ENCODE results near the gene KPNA6. TPM values are rescaled to one million over a fixed set of nuclear protein-coding genes. Genes with fewer than 3 reads are reported as not detected.

KPNA6 gene
- total and polyA plus RNA-seq, 3 experiments from 2014 or later: 29.3 to 96.7 (median 91.8) TPM

- ChIA-PET CTCF (interaction anchor here (0.8 to 1.7 kb wide), 4 partner anchors 9 to 172 kb away, joined by 3 to 4 read pairs (median 3); no protein-coding TSS in a partner anchor), POLR2A (interaction anchor here (0.5 to 2.7 kb wide), 12 partner anchors 17 to 216 kb away, joined by 3 to 17 read pairs (median 6); partner anchors contain the start of genes BSDC1, CCDC28B, KPNA6 and MARCKSL1)
- peak overlapping the region; percentile 86 to 99 (median 91) for H3K4me3 Mint-ChIP-seq
- peak overlapping the region; percentile 74 for H3K4me3 ChIP-seq (ENCODE audit: low read length)
- DNase-seq: no peak
- H3K9me3 Mint-ChIP-seq: no peaks in the 10 kb centered on the region
- no peaks in the 10 kb centered on the region for H3K36me3 ChIP-seq (ENCODE audit: insufficient read depth, low read length)
- H3K27me3 Mint-ChIP-seq: no peaks in the 10 kb centered on the region
- peaks cover 28% of the 10 kb centered on the region for H3K4me1 ChIP-seq (ENCODE audit: insufficient read depth, low read length)
- peaks cover 0 to 35% (median 2%) of the 10 kb centered on the region in 3 donors for H3K36me3 Mint-ChIP-seq
- no peaks in the 10 kb centered on the region for H3K9me3 ChIP-seq (ENCODE audit: low read length)
- no peaks in the 10 kb centered on the region for H3K27me3 ChIP-seq (ENCODE audit: insufficient read depth, low read length, poor library complexity, severe bottlenecking)
- H3K27ac ChIP-seq (ENCODE audit: low read depth, low read length): peak overlapping the region; percentile 88
- peaks cover 28 to 41% (median 36%) of the 10 kb centered on the region in 3 donors for H3K4me1 Mint-ChIP-seq
- peak overlapping the region; percentile 91 to 98 (median 94) for H3K27ac Mint-ChIP-seq
Measured at GRCh38 chr1:32178380-32179192, 70.7 kb downstream of the KPNA6 start.

- DNase-seq: no peak
- H3K9me3 ChIP-seq (ENCODE audit: low read length): no peaks in the 10 kb centered on the region
- H3K4me3 ChIP-seq (ENCODE audit: low read length): peak overlapping the region; percentile 74
- H3K27me3 ChIP-seq (ENCODE audit: insufficient read depth, low read length, poor library complexity, severe bottlenecking): no peaks in the 10 kb centered on the region
- Mint-ChIP-seq H3K27ac (peak overlapping the region; percentile 91 to 98 (median 94)), H3K4me3 (peak overlapping the region; percentile 86 to 99 (median 91)), H3K4me1 (peaks cover 31 to 46% (median 41%) of the 10 kb centered on the region in 3 donors), H3K27me3 (no peaks in the 10 kb centered on the region), H3K36me3 (peaks cover 0 to 38% (median 5%) of the 10 kb centered on the region in 3 donors), H3K9me3 (no peaks in the 10 kb centered on the region)
- POLR2A ChIA-PET: interaction anchor here (0.7 to 2.7 kb wide), 11 partner anchors 17 to 215 kb away, joined by 3 to 17 read pairs (median 7); partner anchors contain the start of genes BSDC1, CCDC28B, KPNA6 and MARCKSL1
- CTCF ChIA-PET: interaction anchor here (0.8 to 1.7 kb wide), 4 partner anchors 9 to 172 kb away, joined by 3 to 4 read pairs (median 3); no protein-coding TSS in a partner anchor
- H3K4me1 ChIP-seq (ENCODE audit: insufficient read depth, low read length): peaks cover 28% of the 10 kb centered on the region
- peak overlapping the region; percentile 88 for H3K27ac ChIP-seq (ENCODE audit: low read depth, low read length)
- H3K36me3 ChIP-seq (ENCODE audit: insufficient read depth, low read length): no peaks in the 10 kb centered on the region
Measured at GRCh38 chr1:32179193-32179442, 71.3 kb downstream of the KPNA6 start.

GRCh38 chr1:32179443-32180185 lies 71.8 kb downstream of the KPNA6 start, which contains the start of gene TXLNA:
Gene TXLNA (plus strand): TSS chr1:32179675. CDS start chr1:32180346, 671 bp downstream.
- Mint-ChIP-seq H3K9me3 (no peaks in the 10 kb centered on the region), H3K36me3 (peaks cover 0 to 40% (median 7%) of the 10 kb centered on the region in 3 donors), H3K27ac (peak within 1 kb of the TSS; percentile 91 to 98 (median 94)), H3K4me3 (peak within 1 kb of the TSS; percentile 86 to 99 (median 91)), H3K4me1 (peaks cover 35 to 51% (median 45%) of the 10 kb centered on the region in 3 donors), H3K27me3 (no peaks in the 10 kb centered on the region)
- H3K27ac ChIP-seq (ENCODE audit: low read depth, low read length): peak within 1 kb of the TSS; percentile 88
- ChIA-PET POLR2A (interaction anchor here (0.7 to 2.7 kb wide), 13 partner anchors 16 to 215 kb away, joined by 3 to 17 read pairs (median 5); partner anchors contain the start of genes BSDC1, CCDC28B, IQCC and KPNA6), CTCF (interaction anchor here (0.8 to 1.7 kb wide), 6 partner anchors 8 to 171 kb away, joined by 3 to 6 read pairs (median 4); partner anchors contain the start of gene KPNA6)
- H3K9me3 ChIP-seq (ENCODE audit: low read length): no peaks in the 10 kb centered on the region
- peaks cover under 1% of the 10 kb centered on the region for H3K36me3 ChIP-seq (ENCODE audit: insufficient read depth, low read length)
- peak within 1 kb of the TSS; percentile 74 for H3K4me3 ChIP-seq (ENCODE audit: low read length)
- peaks cover 28% of the 10 kb centered on the region for H3K4me1 ChIP-seq (ENCODE audit: insufficient read depth, low read length)
- no peaks in the 10 kb centered on the region for H3K27me3 ChIP-seq (ENCODE audit: insufficient read depth, low read length, poor library complexity, severe bottlenecking)
- peak; percentile 83 to 91 (median 87) for DNase-seq

GRCh38 chr1:32180186-32181060 lies 72.6 kb downstream of the KPNA6 start:
- H3K36me3 Mint-ChIP-seq: peaks cover 0 to 41% (median 7%) of the 10 kb centered on the region in 3 donors
- H3K27me3 Mint-ChIP-seq: no peaks in the 10 kb centered on the region
- Histone ChIP-seq H3K4me1 (ENCODE audit: insufficient read depth, low read length) (peaks cover 28% of the 10 kb centered on the region), H3K27me3 (ENCODE audit: insufficient read depth, low read length, poor library complexity, severe bottlenecking) (no peaks in the 10 kb centered on the region), H3K4me3 (ENCODE audit: low read length) (peak overlapping the region; percentile 74), H3K36me3 (ENCODE audit: insufficient read depth, low read length) (peaks cover 4% of the 10 kb centered on the region), H3K27ac (ENCODE audit: low read depth, low read length) (peak overlapping the region; percentile 88), H3K9me3 (ENCODE audit: low read length) (no peaks in the 10 kb centered on the region)
- ChIA-PET CTCF (interaction anchor here (1.1 to 1.7 kb wide), 4 partner anchors 7 to 170 kb away, joined by 3 to 6 read pairs (median 4); partner anchors contain the start of gene KPNA6), POLR2A (interaction anchor here (0.7 to 2.7 kb wide), 8 partner anchors 16 to 214 kb away, joined by 3 to 17 read pairs (median 8); partner anchors contain the start of genes BSDC1, CCDC28B, IQCC and KPNA6)
- peaks cover 40 to 56% (median 52%) of the 10 kb centered on the region in 3 donors for H3K4me1 Mint-ChIP-seq
- H3K9me3 Mint-ChIP-seq: no peaks in the 10 kb centered on the region
- peak overlapping the region; percentile 84 to 98 (median 92) for H3K27ac Mint-ChIP-seq
- peak overlapping the region; percentile 86 to 99 (median 91) for H3K4me3 Mint-ChIP-seq
- peak in 3 of 5 donors; percentile 13 for DNase-seq

- H3K27ac Mint-ChIP-seq: peak overlapping the region; percentile 31 to 98 (median 92)
- H3K4me1 Mint-ChIP-seq: peaks cover 41 to 60% (median 54%) of the 10 kb centered on the region in 3 donors
- peak overlapping the region; percentile 88 for H3K27ac ChIP-seq (ENCODE audit: low read depth, low read length)
Measured at GRCh38 chr1:32181065-32181464, 73.2 kb downstream of the KPNA6 start.

GRCh38 chr1:32181563-32181962 lies 73.7 kb downstream of the KPNA6 start:
- peak overlapping the region; percentile 86 to 99 (median 91) for H3K4me3 Mint-ChIP-seq
- ChIA-PET POLR2A (no interaction called here), CTCF (interaction anchor here (0.7 to 0.8 kb wide), 2 partner anchors 65 to 67 kb away, joined by 3 read pairs; no protein-coding TSS in a partner anchor)
- H3K4me3 ChIP-seq (ENCODE audit: low read length): no peak overlapping the region
- H3K4me1 ChIP-seq (ENCODE audit: insufficient read depth, low read length): peaks cover 28% of the 10 kb centered on the region
- H3K36me3 Mint-ChIP-seq: peaks cover 7 to 48% (median 13%) of the 10 kb centered on the region in 3 donors
- H3K27ac Mint-ChIP-seq: peak overlapping the region in 6 of 8 donors; percentile 35 to 92 (median 91)
- H3K4me1 Mint-ChIP-seq: peaks cover 45 to 65% (median 59%) of the 10 kb centered on the region in 3 donors
- H3K9me3 ChIP-seq (ENCODE audit: low read length): no peaks in the 10 kb centered on the region
- H3K36me3 ChIP-seq (ENCODE audit: insufficient read depth, low read length): peaks cover 11% of the 10 kb centered on the region
- H3K27ac ChIP-seq (ENCODE audit: low read depth, low read length): no peak overlapping the region
- no peak for DNase-seq
- no peaks in the 10 kb centered on the region for H3K9me3 Mint-ChIP-seq
- H3K27me3 Mint-ChIP-seq: no peaks in the 10 kb centered on the region
- H3K27me3 ChIP-seq (ENCODE audit: insufficient read depth, low read length, poor library complexity, severe bottlenecking): no peaks in the 10 kb centered on the region

More at GRCh38 chr1:32181065-32181464, 73.2 kb downstream of the KPNA6 start:
- peak overlapping the region; percentile 86 to 99 (median 91) for H3K4me3 Mint-ChIP-seq
- peaks cover 2 to 43% (median 8%) of the 10 kb centered on the region in 3 donors for H3K36me3 Mint-ChIP-seq
- no peak for DNase-seq
- ChIA-PET CTCF (interaction anchor here (1.7 kb wide), 2 partner anchors 73 to 141 kb away, joined by 4 to 6 read pairs; partner anchors contain the start of gene KPNA6), POLR2A (interaction anchor here (1.3 to 2.7 kb wide), 4 partner anchors 24 to 73 kb away, joined by 4 to 17 read pairs (median 9); partner anchors contain the start of genes IQCC and KPNA6)
- no peaks in the 10 kb centered on the region for H3K9me3 Mint-ChIP-seq
- H3K4me1 ChIP-seq (ENCODE audit: insufficient read depth, low read length): peaks cover 28% of the 10 kb centered on the region
- H3K36me3 ChIP-seq (ENCODE audit: insufficient read depth, low read length): peaks cover 6% of the 10 kb centered on the region
- H3K4me3 ChIP-seq (ENCODE audit: low read length): no peak overlapping the region
- no peaks in the 10 kb centered on the region for H3K27me3 ChIP-seq (ENCODE audit: insufficient read depth, low read length, poor library complexity, severe bottlenecking)
- no peaks in the 10 kb centered on the region for H3K27me3 Mint-ChIP-seq
- H3K9me3 ChIP-seq (ENCODE audit: low read length): no peaks in the 10 kb centered on the region
